OCI-LY1 (cell line): ENCODE results near the gene PROC.

Experiments used
- CTCF ChIP-seq: fragments of 200-600 bp; sonication (generic), shearing (Covaris generic); IDR thresholded peaks from 2 replicates; pipeline ENCODE4 v1.5.1; 2017; ENCODE audit warnings: mild to moderate bottlenecking, antibody characterized with exemption, low read length, moderate library complexity, mixed read lengths
- EZH2 ChIP-seq: fragments of 200-600 bp; sonication (generic), shearing (Covaris generic); IDR thresholded peaks from 2 replicates; pipeline ENCODE4 v1.8.0; 2017; ENCODE audit warnings: borderline replicate concordance, mixed run types, mild to moderate bottlenecking, antibody characterized with exemption, low read length, moderate library complexity, mixed read lengths

GRCh38 chr2:127387655-127388422 lies 30.4 kb upstream of the PROC start, which contains the start of gene MAP3K2:
- no peak for TF ChIP-seq CTCF
- TF ChIP-seq EZH2 = no peak
